Panc1 (cell line): ENCODE data around the gene RNF149. TPM values are rescaled to one million over a fixed set of nuclear protein-coding genes. Genes with fewer than 3 reads are reported as not detected.

Experiments
- ATAC-seq: fragments of 200-7000 bp; cut with Tn5 transposase; 2 replicates; pipeline ENCODE4 v1.9.1; 2020; ENCODE audit warnings: mild to moderate bottlenecking, moderate library complexity
- BruUV-seq: library from RNA; stranded (reverse); fragments of 400-500 nt; replicated peaks from 2 replicates; lab custom pipeline; 2021; lab: Mats Ljungman, UMichigan
- CTCF ChIA-PET: fragments of 300-600 bp; sonication (Branson Sonifier 250); formaldehyde crosslinking; loops from one replicate; lab custom pipeline; 2022; ENCODE audit warnings: antibody characterized with exemption; lab: Charles Lee
- POLR2A ChIA-PET: fragments of 300-600 bp; sonication (Branson Sonifier 250); formaldehyde crosslinking; loops from one replicate; lab custom pipeline; 2022; ENCODE audit warnings: antibody characterized with exemption; lab: Charles Lee
- DNase-seq: peaks from one replicate; pipeline ENCODE4 v3.0.0-alpha.2; 2010; ENCODE audit warnings: low read depth, low spot score
- H3K27ac ChIP-seq: 2 replicates; pipeline ENCODE4 v1.5.1; 2011; ENCODE audit warnings: mild to moderate bottlenecking, low read length, inconsistent platforms
- H3K27me3 ChIP-seq: fragments of 200-500 bp; sonication (Bioruptor generic); 2 replicates; pipeline ENCODE4 v1.6.0; 2014; ENCODE audit warnings: low read length, inconsistent platforms; ENCODE audit not compliant: control insufficient read depth, insufficient read depth
- H3K36me3 ChIP-seq: fragments of 200-500 bp; sonication (Bioruptor generic); 2 replicates; pipeline ENCODE4 v1.5.1; 2014; ENCODE audit warnings: inconsistent platforms, mild to moderate bottlenecking, low read length, moderate library complexity; ENCODE audit not compliant: control insufficient read depth, insufficient read depth
- H3K4me1 ChIP-seq: 2 replicates; pipeline ENCODE4 v1.5.1; 2011; ENCODE audit warnings: inconsistent platforms, mild to moderate bottlenecking, low read length, moderate library complexity; ENCODE audit not compliant: control insufficient read depth, insufficient read depth
- H3K4me3 ChIP-seq, 2 experiments: 2 replicates each; pipeline ENCODE4 v1.5.1; 2011 to 2012; ENCODE audit warnings: low read depth in 2 of 2, low read length in 2 of 2, mild to moderate bottlenecking in 2 of 2, inconsistent platforms in 1 of 2, moderate library complexity in 1 of 2
- H3K9me3 ChIP-seq: fragments of 200-500 bp; sonication (Bioruptor generic); 2 replicates; pipeline ENCODE4 v1.5.1; 2014; ENCODE audit warnings: low read depth, mild to moderate bottlenecking, inconsistent platforms, low read length, moderate library complexity; ENCODE audit not compliant: control insufficient read depth, insufficient read depth
- CTCF ChIP-seq: fragments of 450-650 bp; IDR thresholded peaks from 2 replicates; pipeline ENCODE4 v1.5.1; 2017; ENCODE audit warnings: mild to moderate bottlenecking
- POLR2AphosphoS5 ChIP-seq: IDR thresholded peaks from 2 replicates; pipeline ENCODE4 v1.6.1; 2012; ENCODE audit warnings: mild to moderate bottlenecking, low read depth, low read length, moderate library complexity
- REST ChIP-seq, 2 experiments: IDR thresholded peaks; 2 replicates each; pipeline ENCODE4 v1.6.1; 2011 to 2012; ENCODE audit warnings: low read depth in 2 of 2, control low read depth in 1 of 2, low read length in 1 of 2, mild to moderate bottlenecking in 1 of 2, moderate library complexity in 1 of 2; ENCODE audit not compliant: insufficient read depth in 1 of 2
- SIN3A ChIP-seq: IDR thresholded peaks from 2 replicates; pipeline ENCODE4 v1.6.1; 2012; ENCODE audit warnings: low read depth, mild to moderate bottlenecking, low read length, moderate library complexity, borderline replicate concordance; ENCODE audit not compliant: insufficient read depth
- TCF7L2 ChIP-seq: IDR thresholded peaks from 2 replicates; pipeline ENCODE4 v1.6.1; 2011; ENCODE audit warnings: mild to moderate bottlenecking, low read depth, low read length, inconsistent platforms
- in situ Hi-C: cut with HindIII; loops from 2 replicates; pipeline ENCODE4 v1.10.0; 2016; ENCODE audit warnings: low sequenced_read_pairs, low pct_unique_long_range_greater_than_20kb
- intact Hi-C: fragments of 100-400 bp; cut with micrococcal nuclease; formaldehyde crosslinking; loops from one replicate; pipeline ENCODE4 v1.10.0; 2022; ENCODE audit not compliant: unreplicated experiment
- total RNA-seq: library from RNA; stranded (reverse); gene quantifications from one replicate; pipeline ENCODE4 v1.2.1, GENCODE V29; 2021; ENCODE audit not compliant: unreplicated experiment

The RNF149 gene
- total RNA-seq, 1 experiment from 2014 or later = 29.9 TPM

GRCh38 chr2:101297383-101297782, 11.1 kb downstream of the RNF149 start:
- intact Hi-C loops = no loop called here
- Histone ChIP-seq H3K4me1 (no peaks in the 10 kb centered on the region), H3K27ac (no peak overlapping the region), H3K4me3 (no peak overlapping the region), H3K9me3 (no peaks in the 10 kb centered on the region), H3K27me3 (no peaks in the 10 kb centered on the region), H3K36me3 (peaks cover 14% of the 10 kb centered on the region)
- ATAC-seq = no peak
- no peak for TF ChIP-seq TCF7L2
- no peak for TF ChIP-seq CTCF
- no peak for TF ChIP-seq SIN3A
- no peak for TF ChIP-seq POLR2AphosphoS5
- TF ChIP-seq REST (IDR thresholded peaks at IDR 0.05; ENCODE audit: insufficient read depth in 1 of 2, low read depth in 2 of 2, low read length in 1 of 2) = no peak
- DNase-seq = no peak
- in situ Hi-C loops = no loop called here
- POLR2A ChIA-PET = no interaction called here
- CTCF ChIA-PET = no interaction called here
- BruUV-seq = no TSS peak

GRCh38 chr2:101296371-101296770, 12.1 kb downstream of the RNF149 start:
- ATAC-seq (no peak), DNase-seq (no peak)
- H3K4me3 ChIP-seq = no peak overlapping the region
- H3K27ac ChIP-seq = no peak overlapping the region
- H3K9me3 ChIP-seq = no peaks in the 10 kb centered on the region
- ChIA-PET POLR2A (interaction anchor here (0.6 kb wide), 1 partner anchor 282 kb away, joined by 3 read pairs; no protein-coding TSS in a partner anchor), CTCF (interaction anchor here (0.7 kb wide), 1 partner anchor 529 kb away, joined by 3 read pairs; no protein-coding TSS in a partner anchor)
- intact Hi-C loops = no loop called here
- no peaks in the 10 kb centered on the region for H3K27me3 ChIP-seq
- TF ChIP-seq CTCF = no peak
- TF ChIP-seq TCF7L2 = no peak
- TF ChIP-seq REST (IDR thresholded peaks at IDR 0.05; ENCODE audit: insufficient read depth in 1 of 2, low read depth in 2 of 2, low read length in 1 of 2) = no peak
- no peak for TF ChIP-seq SIN3A
- no peak for TF ChIP-seq POLR2AphosphoS5
- peaks cover 14% of the 10 kb centered on the region for H3K36me3 ChIP-seq
- in situ Hi-C loops = no loop called here
- no peaks in the 10 kb centered on the region for H3K4me1 ChIP-seq
- no TSS peak for BruUV-seq
